GM21825 (cell line): ENCODE data around the gene ABCF2.

Experiments
- ATAC-seq: cut with Tn5 transposase; IDR thresholded peaks from one replicate; pipeline ENCODE4 v1.9.1; 2021; ENCODE audit warnings: mild to moderate bottlenecking, moderate library complexity; ENCODE audit not compliant: unreplicated experiment

Gene ABCF2

DNA sequence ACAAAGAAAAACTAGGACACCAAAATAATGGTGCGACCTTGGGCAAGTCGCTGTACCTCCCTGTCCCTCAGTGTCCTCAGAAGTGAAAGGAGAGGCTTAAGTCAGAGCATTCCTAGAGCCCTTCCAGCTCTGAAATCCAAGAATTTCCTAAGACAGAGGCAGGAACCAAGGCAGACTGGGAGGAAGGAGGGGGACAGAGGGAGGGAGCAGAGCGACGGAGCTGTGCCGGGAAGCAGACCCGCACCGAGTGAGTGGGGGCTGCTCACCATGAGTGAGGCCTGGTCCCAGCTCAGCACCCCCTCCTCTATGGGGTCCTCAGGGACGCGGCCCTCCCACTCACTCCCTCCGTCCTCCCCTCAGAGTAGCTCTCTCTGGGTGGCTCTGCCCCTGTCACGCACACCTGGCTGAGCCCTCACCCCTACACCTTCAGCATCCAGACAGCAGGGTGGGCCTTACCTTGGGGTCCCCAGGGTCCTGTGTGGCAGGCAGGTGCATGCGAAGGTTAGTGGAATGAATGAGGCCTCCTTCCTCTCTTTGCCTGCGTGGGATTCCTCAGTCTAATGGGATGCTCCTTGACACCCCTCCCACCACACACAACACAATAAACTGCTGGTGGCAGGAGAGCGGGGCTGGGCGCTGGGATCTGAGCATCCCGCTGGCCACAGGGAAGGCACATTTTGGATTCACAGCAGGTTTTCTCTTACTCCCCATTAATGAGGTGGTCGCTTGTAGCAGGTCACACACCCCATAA is 26.1 kb upstream of the ABCF2 start:
- no peak for ATAC-seq

DNA sequence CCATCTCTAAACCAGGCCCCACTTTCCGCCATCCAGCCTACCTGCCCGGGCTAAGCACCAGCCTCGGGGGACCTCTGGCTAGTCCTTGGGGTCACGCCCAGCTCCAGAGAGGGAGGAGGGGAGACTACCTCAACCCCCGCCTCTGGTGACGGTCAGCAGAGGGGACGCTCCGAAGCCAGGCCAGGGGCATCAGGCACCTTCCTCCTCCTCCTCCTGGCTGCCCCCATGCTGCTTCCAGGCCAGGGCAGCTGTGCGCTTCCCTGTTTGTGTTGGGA is 25.5 kb upstream of the ABCF2 start:
- no peak for ATAC-seq

DNA sequence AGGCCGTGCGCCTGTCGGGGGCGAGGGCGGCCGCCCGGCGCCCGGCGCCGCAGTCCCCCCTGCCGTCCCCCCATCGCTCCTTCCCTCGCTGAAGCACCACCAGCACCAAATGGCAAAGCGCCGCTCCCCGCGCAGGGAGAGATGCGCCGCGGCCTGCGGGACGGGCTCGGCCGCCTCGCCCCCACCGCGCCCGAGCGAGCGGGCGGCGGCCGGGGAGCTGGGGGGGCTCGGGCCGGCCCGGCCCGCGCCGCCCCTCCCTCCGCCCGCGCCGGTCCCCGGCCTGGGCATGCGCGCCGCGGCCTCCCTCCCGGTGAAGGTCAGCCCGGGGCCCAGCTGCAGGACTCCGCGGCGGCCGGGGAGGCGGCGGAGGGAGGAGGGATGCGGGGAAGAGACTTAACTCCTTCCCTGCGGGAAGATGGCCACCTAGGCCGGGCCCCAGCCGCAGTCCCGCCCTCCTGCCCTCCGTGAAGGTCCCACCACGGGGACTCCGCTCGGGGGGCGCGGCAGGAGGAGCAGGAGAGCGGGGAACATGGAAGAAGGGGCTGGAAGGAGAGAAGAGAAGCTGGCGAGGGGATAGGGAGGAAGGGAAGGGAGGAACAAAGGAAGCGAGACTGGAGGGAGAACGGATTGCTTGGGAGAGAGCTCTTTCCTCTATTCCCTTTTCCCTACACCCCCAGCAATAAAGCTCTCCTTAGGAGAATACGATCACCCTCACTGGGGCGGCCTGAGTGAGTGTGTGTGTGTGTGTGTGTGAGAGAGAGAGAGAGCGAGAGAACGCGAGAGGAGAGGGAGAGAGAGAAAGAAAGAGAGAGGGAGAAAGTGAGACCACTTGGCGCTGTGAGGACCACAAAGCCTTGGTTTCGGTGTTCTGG is 24.9 kb upstream of the ABCF2 start:
- ATAC-seq = no peak

GRCh38 chr7:151251328-151251688 is 24.3 kb upstream of the ABCF2 start:
- no peak for ATAC-seq

DNA sequence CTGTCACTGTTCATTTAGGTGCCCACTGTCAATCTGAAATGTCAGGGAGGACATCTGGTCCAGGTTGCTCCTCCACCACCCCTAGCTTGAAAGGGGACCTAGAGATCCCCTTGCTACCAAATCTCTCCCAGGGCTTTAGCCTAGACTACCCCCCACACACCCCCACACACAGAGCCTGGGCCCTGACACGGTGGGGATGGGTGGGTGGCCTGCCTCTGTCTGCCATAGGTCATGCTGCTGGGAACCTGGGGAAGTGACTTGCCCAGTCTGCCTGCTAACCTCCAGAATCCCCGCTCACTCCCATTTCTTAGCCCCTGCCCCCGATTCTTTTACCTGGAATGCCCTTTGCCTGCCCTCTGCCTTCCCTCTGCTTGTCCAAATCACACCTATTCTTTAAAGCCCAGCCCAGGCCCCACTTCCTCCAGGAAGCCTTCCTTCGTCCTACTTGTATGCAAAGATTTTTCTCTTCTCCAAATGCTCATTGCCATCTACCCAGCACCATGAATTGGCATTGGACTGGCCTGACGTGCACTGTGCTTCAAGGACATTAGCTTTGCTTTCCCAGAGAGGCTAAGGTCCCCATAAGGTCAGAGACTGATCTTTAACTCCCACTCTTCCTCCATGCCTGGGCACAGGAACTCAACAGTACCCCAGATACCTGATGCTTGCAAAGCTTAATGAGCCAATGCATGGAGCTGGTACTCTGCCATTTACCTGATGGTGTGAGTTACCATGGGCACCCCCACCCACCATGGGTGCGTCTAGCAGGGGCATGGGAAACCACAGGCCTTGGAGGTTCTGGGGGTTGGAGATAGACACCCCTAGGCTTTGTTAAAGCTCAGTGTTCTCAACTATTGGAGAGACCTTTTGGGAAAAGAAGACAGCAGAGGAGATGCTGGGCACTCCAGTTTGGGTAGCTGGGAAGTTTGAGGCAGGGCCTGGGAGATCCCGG is 23.5 kb upstream of the ABCF2 start:
- ATAC-seq = no peak

DNA sequence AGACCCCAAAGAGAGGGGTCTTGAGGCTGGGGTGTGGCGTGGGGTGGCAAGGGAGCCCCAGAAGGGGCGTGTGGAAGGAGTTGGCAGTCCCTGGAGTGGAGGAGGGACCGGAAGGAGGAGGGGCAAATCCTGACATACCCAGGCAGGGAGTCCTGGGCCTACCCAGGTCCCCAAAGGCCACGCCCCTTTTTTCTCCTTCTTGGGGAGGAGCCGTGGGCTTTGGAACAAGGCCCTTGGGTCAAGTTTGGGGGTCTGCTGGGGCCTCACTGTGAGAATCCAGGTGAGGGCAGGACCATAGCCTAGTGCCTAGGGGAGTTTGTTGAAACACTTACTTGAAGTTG is 22.7 kb upstream of the ABCF2 start:
- no peak for ATAC-seq

DNA sequence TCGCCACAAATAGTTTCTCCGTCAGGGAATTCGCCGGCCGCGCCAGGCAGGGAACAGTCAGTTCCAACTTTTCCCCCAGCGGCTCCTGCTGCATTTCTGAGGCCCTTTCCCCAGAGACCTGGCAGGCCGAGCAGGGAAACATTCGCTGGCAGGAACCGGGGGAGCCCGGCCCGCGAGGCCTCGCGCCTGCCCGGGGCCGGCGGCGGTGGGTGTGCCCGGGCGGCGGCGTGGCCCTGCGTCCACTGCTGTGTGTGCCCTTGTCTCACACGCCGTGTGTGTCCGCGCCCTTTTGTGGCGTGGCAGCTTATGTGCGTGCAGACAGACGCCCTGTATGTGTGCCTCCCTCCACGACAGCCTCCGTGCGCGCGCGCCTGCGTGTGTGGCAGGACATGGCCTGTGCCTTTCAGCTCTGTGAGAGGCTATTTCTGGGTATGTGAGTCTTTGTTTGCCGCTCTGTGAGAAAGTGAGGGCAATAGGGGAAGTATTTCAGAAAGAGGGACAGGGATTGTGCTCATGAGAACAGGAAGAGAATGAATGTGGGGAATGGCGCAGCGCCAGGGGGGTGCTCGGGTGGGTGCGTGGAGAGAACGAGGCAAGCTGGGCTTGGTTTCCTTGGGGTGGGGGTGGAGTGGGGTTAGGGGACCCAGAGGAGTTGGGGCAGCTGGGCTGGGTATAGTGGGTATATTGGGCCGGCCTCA is 22.2 kb upstream of the ABCF2 start:
- ATAC-seq = no peak

GRCh38 chr7:151248346-151249033 is 21.5 kb upstream of the ABCF2 start, which contains the start of gene SMARCD3:
Gene SMARCD3 (minus strand): TSS chr7:151248694. CDS start chr7:151248562, 132 bp downstream.
- no peak for ATAC-seq

- no peak for ATAC-seq
Observed at GRCh38 chr7:151247611-151248345, 20.8 kb upstream of the ABCF2 start.

GRCh38 chr7:151246851-151247580 is 20.0 kb upstream of the ABCF2 start:
- no peak for ATAC-seq

- no peak for ATAC-seq
Observed at GRCh38 chr7:151246102-151246850, 19.3 kb upstream of the ABCF2 start.

DNA sequence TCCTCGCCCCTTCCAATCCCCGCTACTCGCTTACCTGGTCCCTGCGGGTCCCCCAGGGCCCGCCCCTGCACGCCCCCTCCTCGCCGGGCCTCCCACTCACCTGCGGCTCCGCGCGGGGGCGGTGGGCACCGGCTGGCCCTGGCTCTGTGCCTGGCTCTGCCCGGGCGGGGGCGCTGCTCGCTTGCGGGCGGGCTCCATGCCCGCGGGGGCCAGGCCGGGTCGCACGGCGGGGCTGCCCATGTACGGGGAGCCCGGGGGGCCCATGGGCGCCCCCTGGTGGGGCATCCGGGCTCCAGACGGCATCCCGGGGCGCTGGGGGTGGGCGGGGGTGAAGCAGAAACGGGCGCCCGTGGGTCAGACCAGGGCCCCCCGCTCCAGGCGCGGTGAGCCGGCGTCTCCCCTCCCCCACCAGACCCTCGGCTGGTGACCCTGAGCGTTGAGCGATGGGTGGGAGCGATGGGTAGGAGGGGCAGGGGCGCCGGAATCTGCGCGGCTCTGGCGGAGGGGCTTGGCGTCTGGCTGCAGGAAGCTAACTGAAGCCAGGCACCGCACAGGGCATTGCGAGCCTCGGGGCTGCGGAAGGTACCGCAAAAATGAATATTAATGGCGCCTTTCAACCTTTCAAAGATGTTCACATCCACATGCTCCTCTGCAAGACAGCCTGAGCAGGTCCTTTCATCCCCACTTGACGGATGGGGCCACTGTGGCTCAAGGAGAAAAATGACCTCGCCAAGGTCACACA is 18.5 kb upstream of the ABCF2 start:
- ATAC-seq = no peak

DNA sequence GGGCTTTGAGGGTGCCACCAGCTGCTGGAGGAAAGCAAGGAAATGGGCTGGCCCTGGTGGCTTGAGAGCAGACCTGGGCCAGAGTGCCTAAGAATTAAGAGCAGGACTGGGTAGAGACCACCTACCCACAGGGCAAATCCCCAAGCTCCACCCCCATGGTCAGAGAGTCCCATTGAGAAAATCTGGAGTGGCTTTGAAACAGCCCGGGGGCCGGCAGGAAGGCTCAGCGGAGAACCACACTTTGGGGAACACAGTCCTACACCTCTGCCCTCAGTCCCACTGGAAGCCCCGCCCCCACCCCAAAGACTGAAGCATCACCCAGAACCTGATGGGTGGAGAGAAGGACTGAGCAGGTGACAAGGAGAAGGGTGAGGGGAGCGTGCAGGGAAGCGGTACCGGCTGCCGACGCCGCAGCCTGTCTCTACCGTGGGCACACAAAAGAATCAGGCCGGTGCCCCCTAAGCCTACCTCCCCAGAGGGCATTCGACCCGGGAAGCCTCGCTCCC is 17.9 kb upstream of the ABCF2 start:
- ATAC-seq = no peak

- ATAC-seq = no peak
Observed at GRCh38 chr7:151244196-151244840, 17.3 kb upstream of the ABCF2 start.

DNA sequence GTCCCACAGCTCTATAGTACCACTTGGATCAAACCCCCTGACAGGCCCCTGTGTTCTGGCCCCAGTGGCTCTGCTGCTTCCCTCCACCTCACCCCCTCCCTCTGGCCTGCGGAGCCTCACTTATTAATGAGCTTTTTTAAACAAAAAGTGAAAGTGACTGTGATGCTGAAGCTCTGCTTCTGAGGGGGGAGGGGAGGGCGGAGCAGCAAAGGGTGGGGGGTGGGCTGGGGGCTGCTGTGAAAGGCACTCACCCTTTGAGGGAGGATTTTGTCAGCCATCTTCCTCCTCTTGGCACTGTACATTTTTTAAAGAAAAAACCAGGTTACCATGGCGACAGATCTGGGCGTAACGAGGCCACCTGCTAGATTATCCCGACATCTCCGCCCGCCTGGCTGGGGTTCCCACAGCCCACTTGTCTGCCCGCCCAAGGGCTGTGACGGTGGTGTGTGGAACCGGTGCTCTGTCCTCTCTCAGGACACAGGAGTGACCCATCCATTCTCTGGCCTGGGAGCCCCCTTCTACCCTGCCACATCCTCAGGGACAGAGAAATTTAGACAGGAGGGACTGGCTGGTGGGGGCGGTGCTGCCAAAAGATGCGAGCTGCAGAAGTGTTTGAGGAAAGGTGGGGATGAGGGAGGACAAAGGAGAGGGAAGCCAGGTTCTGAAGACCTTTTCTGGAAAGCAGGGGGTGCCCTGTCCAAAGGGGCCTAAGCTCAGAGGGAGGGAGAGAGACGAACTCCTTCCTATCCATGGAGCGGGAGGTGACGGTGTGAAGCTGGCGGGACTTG is 16.6 kb upstream of the ABCF2 start:
- no peak for ATAC-seq

DNA sequence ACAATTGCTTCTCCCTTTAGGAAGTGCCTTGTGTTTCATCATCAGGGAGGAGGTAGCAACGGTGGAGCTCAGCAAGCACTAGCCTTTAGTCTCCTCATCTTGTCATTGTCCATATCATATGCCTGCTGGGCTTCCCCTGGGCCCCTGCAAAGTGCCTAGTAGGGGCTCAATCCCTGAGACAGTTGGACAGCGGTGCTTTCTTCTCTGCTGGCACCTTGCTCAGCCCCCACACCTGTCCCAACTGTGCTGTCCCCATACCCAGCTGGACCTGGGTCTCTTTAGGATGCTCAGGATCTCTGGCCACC is 16.0 kb upstream of the ABCF2 start:
- no peak for ATAC-seq
